AG04449 (cell line): ENCODE results near the gene FRRS1.

ENCODE experiments used
- CTCF ChIA-PET: fragments of 350-600 bp; formaldehyde crosslinking; extraction: SDS; loops from one replicate; lab custom pipeline; 2021; ENCODE audit warnings: antibody characterized with exemption; lab: Yijun Ruan, JAX
- POLR2A ChIA-PET: fragments of 400-600, 350-600 bp; formaldehyde crosslinking; extraction: SDS; loops from one replicate; lab custom pipeline; 2020; ENCODE audit warnings: antibody characterized with exemption, inconsistent platforms; lab: Yijun Ruan, JAX
- DNase-seq: peaks from one replicate; pipeline ENCODE4 v3.0.0-alpha.2; 2010; ENCODE audit warnings: low read depth, low spot score
- H3K4me3 ChIP-seq: 2 replicates; pipeline ENCODE4 v1.5.1; 2011; ENCODE audit warnings: low read depth, mild to moderate bottlenecking, control low read depth, low read length
- CTCF ChIP-seq: IDR thresholded peaks from one replicate; pipeline ENCODE4 v1.5.1; 2011; ENCODE audit warnings: mild to moderate bottlenecking, moderate library complexity, low read length, control low read depth, inconsistent platforms; ENCODE audit not compliant: insufficient read depth; ENCODE audit errors: missing control alignments

The FRRS1 gene

GRCh38 chr1:99771513-99771918, 5.1 kb upstream of the FRRS1 start:
- DNase-seq, result no peak
- ChIA-PET CTCF (no interaction called here), POLR2A (interaction anchor here (0.6 kb wide), 1 partner anchor 1557 kb away, joined by 3 read pairs; no protein-coding TSS in a partner anchor)
- no peak overlapping the region for H3K4me3 ChIP-seq
- TF ChIP-seq CTCF, result no peak

- TF ChIP-seq CTCF, result no peak
- ChIA-PET CTCF (no interaction called here), POLR2A (no interaction called here)
- H3K4me3 ChIP-seq, result no peak overlapping the region
- DNase-seq, result no peak
Observed at GRCh38 chr1:99768524-99769245, 2.2 kb upstream of the FRRS1 start.

- TF ChIP-seq CTCF, result no peak
- no peak overlapping the region for H3K4me3 ChIP-seq
- ChIA-PET POLR2A (no interaction called here), CTCF (no interaction called here)
- DNase-seq, result no peak
Observed at GRCh38 chr1:99768104-99768503, 1.7 kb upstream of the FRRS1 start.

GRCh38 chr1:99764909-99765308, 1.5 kb downstream of the FRRS1 start:
- DNase-seq, result no peak
- TF ChIP-seq CTCF, result no peak
- H3K4me3 ChIP-seq, result no peak overlapping the region
- ChIA-PET POLR2A (no interaction called here), CTCF (no interaction called here)

GRCh38 chr1:99764439-99764838, 2.0 kb downstream of the FRRS1 start:
- POLR2A ChIA-PET, result no interaction called here
- CTCF ChIA-PET, result no interaction called here
- no peak overlapping the region for H3K4me3 ChIP-seq

GRCh38 chr1:99763956-99764355, 2.5 kb downstream of the FRRS1 start:
- CTCF ChIA-PET, result no interaction called here
- TF ChIP-seq CTCF, result no peak
- POLR2A ChIA-PET, result no interaction called here
- no peak for DNase-seq
- H3K4me3 ChIP-seq, result no peak overlapping the region

More at GRCh38 chr1:99764439-99764838, 2.0 kb downstream of the FRRS1 start:
- DNase-seq, result no peak
- no peak for TF ChIP-seq CTCF
